Motor neuron (in vitro differentiated cells): ENCODE data around the gene EVI2B. TPM values are rescaled to one million over a fixed set of nuclear protein-coding genes. Genes with fewer than 3 reads are reported as not detected.

ENCODE experiments used
- total RNA-seq, 8 experiments: library from RNA; unstranded; fragments of 300-600 nt; gene quantifications; 2 replicates each; pipeline versions ENCODE4 v1.2.3 to v1.2.4, GENCODE V29; 2022

Gene EVI2B
- total RNA-seq, 8 experiments from 2014 or later, result 0.38 to 11.9 (median 1.1) TPM

Other genes with a start within 250 kb of the EVI2B start
- 100 to 1,000 TPM in 1 of 8 experiments, 10 to 100 TPM in 7; 32.1 to 158 (median 50.6) TPM for gene NF1, start 219.1 kb downstream of the EVI2B start, total RNA-seq
- 10 to 100 TPM in 3 of 8 experiments, 1 to 10 TPM in 5; 1.2 to 54.9 (median 3.6) TPM for gene OMG, start 16.8 kb downstream of the EVI2B start, total RNA-seq
- 10 to 100 TPM in 1 of 8 experiments, 1 to 10 TPM in 5, under 1 TPM in 2; 0.50 to 14.5 (median 1.2) TPM for gene EVI2A, start 7.6 kb upstream of the EVI2B start, total RNA-seq
- 10 to 100 TPM in 6 of 8 experiments, 1 to 10 TPM in 2; 7.0 to 44.2 (median 25.2) TPM for gene RAB11FIP4, start 77.6 kb upstream of the EVI2B start, total RNA-seq